HG03103 (cell line): ENCODE results near the gene H1-8.

ENCODE experiments used
- ATAC-seq: cut with Tn5 transposase; IDR thresholded peaks from one replicate; pipeline ENCODE4 v1.9.1; 2021; ENCODE audit warnings: low read depth; ENCODE audit not compliant: unreplicated experiment

The H1-8 gene

DNA sequence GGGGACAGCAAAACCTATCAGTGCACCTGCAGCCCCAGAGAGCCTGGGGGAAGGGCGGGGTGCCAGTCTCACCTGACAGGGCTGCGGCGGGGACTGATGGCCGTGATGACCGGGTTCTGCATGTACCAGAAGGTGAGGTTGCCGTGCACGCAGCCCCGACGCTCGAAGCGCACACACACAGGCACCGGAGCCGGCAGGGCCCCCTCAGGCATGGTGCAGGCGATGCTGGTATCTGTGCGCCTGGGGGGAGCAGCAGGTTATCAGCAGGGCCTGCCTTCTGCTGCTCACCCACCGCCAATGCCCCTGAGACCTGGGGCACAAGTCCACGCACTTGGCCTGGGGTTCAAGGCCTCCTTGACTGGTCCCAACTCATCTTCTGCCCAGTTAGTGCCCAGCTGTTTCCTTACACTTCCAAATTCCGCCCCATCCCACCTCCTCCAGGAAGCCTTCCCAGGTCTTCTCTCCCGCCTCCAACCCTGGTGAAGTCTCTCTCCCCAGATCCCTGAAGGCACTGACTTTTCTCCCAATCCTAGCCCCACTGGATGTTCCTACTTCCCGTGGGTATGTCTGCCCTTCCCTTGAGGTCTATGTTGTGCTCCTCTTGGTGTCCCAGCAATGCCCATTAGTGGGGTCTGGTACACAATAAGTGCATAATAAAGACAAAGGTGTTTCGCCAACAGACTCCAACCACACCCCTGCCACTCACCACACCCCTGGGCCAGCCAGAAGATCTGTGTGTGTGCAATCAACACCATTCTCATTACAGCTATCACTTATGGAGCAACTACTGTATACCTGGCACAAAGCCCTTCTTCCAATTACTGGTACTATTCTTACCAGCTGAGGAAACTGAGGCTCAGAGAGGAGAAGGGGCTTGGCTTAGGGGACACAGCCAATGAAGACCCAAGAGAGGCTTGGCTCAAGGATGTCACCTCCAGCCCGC, 28.9 kb downstream of the H1-8 start:
- no peak for ATAC-seq

GRCh38 chr3:129572603-129573002, 29.6 kb downstream of the H1-8 start:
- ATAC-seq = no peak

DNA sequence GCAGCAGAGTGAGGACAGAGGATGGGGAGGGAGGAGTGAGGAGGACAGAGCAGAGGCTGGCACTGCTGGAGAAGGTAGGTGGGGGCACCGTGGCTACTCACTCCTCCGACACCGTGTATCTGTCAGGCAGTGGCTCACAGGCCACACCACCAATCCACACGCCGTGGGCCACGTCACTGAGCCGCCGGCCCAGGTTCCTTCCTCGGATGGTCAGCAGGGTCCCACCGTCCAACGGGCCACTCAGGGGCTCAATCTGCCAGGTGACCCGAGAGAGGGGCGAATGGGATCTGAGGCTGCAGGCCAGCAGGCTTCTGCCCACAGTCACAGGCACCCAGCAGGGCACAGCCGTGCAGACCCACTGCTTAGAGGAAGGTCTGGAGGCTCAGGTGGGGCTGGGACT, 30.5 kb downstream of the H1-8 start:
- no peak for ATAC-seq

GRCh38 chr3:129574206-129574605, 31.2 kb downstream of the H1-8 start:
- ATAC-seq = no peak

- no peak for ATAC-seq
Measured at GRCh38 chr3:129575233-129575996, 32.4 kb downstream of the H1-8 start.

GRCh38 chr3:129575997-129576384, 33.0 kb downstream of the H1-8 start:
- no peak for ATAC-seq

GRCh38 chr3:129576514-129577352, 33.8 kb downstream of the H1-8 start:
- ATAC-seq = no peak

- ATAC-seq = no peak
Measured at GRCh38 chr3:129577366-129577765, 34.4 kb downstream of the H1-8 start.

DNA sequence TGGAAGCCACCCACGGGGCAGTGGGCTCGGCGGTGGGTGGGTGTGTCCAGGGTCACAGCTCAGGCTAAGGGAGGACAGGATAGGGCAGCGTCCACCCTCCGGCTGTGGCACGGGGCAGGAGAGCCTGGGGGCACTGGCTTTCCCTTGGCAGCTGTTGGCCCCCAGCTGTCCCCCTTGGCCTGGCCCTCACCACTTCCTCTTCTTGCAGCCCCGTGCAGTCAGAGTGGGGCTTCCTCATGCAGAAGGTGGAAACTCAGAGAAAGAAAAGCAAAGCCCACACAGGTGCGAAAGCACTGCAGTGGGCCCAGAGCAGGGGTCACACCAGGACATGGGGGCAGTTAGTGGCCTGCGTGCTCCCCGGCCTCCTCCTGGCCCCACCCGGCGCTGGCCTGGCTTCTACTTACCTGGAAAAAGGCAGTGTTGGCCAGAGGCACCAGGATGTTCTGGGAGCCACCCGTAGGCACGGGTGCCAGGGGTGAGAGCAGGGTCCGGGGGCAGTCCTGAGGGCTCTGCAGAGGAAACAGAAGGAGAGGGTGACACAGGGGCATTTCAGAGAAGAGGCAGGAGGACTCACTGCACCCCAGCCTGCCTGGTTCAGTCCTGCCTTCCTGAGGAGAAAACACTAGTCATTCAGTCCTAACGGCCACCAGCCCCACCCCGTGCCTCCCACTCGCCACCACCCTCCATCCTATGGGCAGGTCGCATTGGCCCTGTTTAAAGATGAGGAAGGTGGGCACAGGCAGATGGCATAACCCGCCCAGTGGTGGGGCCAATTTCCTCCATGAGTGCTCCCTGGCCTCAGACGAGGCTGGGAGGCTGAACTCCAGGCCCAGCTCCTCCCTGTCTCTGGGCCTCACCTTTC, 35.2 kb downstream of the H1-8 start:
- no peak for ATAC-seq

DNA sequence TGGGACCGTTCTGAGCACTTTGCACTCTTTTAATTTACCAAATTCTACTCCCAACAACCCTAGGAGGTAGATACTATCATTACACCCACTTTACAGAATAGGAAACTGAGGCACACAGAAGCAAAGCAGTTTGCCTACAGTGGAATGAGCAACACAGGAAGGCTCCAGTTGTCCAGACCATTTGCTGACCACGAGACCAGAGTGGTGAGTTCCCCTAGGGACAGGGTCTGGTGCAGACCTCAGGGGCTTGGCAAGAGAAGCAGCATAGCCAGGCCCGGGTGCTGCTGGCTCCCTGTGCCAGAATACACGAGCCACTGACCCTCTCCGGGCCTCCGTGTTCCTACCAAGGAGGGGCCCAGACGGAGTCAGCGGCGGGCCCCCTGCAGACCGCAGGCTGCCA, 37.0 kb downstream of the H1-8 start:
- ATAC-seq = no peak

DNA sequence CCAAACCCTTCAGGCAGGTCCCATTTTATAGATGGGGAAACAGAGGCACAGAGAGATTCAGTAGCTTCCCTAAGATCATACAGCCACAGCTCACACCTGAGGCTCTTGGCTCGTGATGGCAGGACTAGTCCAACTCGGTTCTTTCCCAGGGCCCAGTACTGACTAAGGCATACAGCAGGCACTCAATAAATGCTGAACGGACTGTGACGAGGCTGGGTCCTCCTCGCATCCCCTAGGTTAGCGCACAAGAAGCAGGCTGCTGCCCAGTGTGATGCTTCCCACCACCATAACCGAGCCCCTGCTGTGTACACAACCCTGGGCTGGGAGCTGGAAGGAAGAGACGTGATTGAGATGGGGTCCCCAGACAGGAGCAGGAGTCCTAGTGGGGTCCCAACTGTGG, 38.6 kb downstream of the H1-8 start:
- ATAC-seq = no peak

DNA sequence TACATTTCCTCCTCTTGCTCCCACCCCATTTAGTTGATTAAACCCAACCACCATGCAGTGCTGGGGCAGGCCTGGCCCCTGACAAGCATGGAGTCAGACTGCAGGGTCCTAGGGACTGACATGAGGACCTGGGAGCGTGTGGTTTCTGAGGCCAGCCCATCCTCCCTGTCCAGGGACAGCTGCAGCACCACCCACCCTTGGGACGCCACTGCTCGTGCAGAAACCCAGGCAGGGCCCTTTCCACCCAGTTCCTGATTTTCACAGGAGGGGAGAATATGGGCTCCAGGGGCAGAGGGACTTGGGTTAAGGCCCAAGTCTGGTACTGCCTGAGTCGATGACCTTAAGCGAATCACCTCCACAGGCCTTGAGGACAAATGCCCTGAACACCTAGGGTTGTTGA, 39.8 kb downstream of the H1-8 start:
- no peak for ATAC-seq

DNA sequence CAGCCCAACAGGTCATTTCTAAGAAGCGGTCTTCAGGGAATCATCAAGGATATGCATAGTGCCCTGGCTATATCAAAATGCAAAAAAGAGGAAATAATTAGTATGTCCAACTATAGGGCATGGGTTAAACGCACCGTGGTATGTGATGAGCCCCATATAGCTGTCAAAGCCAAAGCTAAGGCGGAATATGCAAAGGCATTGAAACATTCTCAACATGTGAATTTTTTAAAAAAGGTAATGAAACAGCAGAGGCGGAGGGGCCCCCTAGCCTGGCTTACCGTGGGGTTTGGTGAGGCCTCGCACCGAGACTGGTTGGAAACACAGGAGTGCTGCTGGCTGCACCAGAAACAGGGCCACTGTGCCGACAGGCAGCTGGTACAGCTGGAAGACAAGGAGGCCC, 40.3 kb downstream of the H1-8 start:
- no peak for ATAC-seq

DNA sequence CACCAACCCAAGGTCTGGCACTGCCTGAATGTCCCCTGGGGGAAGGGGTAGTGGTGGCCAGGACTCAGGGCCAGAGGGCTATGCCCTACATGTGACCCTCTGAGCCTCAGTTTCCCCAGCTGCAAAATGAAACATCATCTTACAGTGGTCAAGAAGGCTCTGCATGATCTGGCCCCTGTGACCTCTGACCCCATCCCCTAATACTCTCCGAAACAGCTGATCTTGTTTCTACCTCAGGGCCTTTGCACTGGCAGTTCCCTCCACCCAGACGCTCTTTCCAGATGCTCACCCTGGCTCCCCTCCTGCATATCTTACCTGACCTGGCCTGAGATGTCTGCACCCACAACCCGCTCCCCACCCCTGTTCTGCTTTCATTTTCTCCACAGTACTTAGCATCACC, 41.7 kb downstream of the H1-8 start:
- ATAC-seq = no peak

DNA sequence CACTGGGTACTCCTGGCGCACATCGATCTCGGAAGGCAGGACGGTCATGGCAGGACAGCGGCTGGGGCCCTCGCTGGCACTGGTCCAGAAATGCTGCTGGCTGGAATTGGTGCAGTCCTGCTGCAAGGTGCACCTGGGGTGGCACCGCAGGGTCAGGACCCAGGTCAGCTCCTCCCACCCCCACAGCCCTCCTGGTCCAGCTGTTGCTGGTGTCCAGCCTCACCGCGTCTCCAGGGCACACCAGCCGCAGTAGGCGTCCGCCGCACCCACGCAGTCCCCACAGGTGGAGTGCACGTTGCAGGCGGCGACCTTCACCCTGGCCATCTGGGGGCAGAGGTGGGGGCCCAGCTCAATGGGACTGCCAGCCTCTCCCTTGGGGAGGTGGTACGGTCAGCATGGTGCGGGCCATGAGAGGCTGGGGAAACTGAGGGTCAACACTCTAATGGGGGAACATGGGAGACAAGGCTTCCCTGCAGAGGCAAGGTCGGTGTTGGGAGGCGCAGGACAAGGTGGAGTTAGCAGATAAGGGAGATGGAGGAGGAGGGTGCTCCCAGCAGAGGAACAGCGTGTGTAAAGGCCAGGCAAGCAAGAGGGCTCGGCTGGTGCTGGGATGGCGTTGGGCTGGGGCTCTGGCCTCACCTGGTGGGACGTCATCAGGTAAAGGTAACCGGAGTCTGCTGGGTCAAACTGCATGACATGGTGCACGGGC, 43.1 kb downstream of the H1-8 start:
- no peak for ATAC-seq

GRCh38 chr3:129586746-129587430, 43.9 kb downstream of the H1-8 start:
- ATAC-seq = no peak

GRCh38 chr3:129587566-129588210, 44.7 kb downstream of the H1-8 start:
- no peak for ATAC-seq

GRCh38 chr3:129590215-129590614, 47.2 kb downstream of the H1-8 start:
- no peak for ATAC-seq
